HCT116 (cell line): Measurements from ENCODE around the gene SPAG5. TPM values are rescaled to one million over a fixed set of nuclear protein-coding genes. Genes with fewer than 3 reads are reported as not detected.
"Not testable (repeated sequence)": the region's sequence is repeated elsewhere in the genome, so short reads cannot be mapped to it uniquely, and the experiment has no call there.

ENCODE experiments used
- ATAC-seq: fragments of 200-7000 bp; cut with Tn5 transposase; 2 replicates; pipeline ENCODE4 v1.9.1; 2020; ENCODE audit warnings: mild to moderate bottlenecking, moderate library complexity
- BruUV-seq: library from RNA; stranded (reverse); fragments of 400-500 nt; replicated peaks from 2 replicates; lab custom pipeline; 2021; lab: Mats Ljungman, UMichigan
- CTCF ChIA-PET: fragments of 300-600 bp; sonication (Branson Sonifier 250); formaldehyde crosslinking; loops from one replicate; lab custom pipeline; 2021; ENCODE audit warnings: antibody characterized with exemption; lab: Charles Lee
- POLR2A ChIA-PET: fragments of 300-600, 350-600 bp; sonication (Branson Sonifier 250); formaldehyde crosslinking; loops from one replicate; lab custom pipeline; 2021; ENCODE audit warnings: antibody characterized with exemption; lab: Charles Lee
- RAD21 ChIA-PET, 2 experiments: fragments of 300-600 bp; sonication (Branson Sonifier 250); formaldehyde crosslinking; loops; one replicate each; lab custom pipeline; 2023; ENCODE audit warnings: low total read pairs in 2 of 2; ENCODE audit not compliant: uncharacterized antibody in 2 of 2, unreplicated experiment in 2 of 2, low non-redundant PET in 1 of 2; lab: Charles Lee
- DNase-seq: peaks from one replicate; pipeline ENCODE4 v3.0.0-alpha.2; 2010; ENCODE audit warnings: low read depth, low spot score
- H2AFZ ChIP-seq: fragments of 200-600 bp; shearing (Covaris generic), sonication (generic); 2 replicates; pipeline ENCODE4 v1.6.1; 2017; ENCODE audit warnings: low read depth, mixed run types, mixed read lengths, antibody characterized with exemption, low read length; ENCODE audit not compliant: poor library complexity, severe bottlenecking
- H3K27ac ChIP-seq: 2 replicates; pipeline ENCODE4 v1.5.1; 2012; ENCODE audit warnings: low read depth, low read length
- H3K27me3 ChIP-seq: fragments of 200-600 bp; sonication (generic); 2 replicates; pipeline ENCODE4 v1.6.1; 2016; ENCODE audit warnings: mixed run types, low read length, mixed read lengths; ENCODE audit not compliant: insufficient read depth
- H3K36me3 ChIP-seq, 2 experiments: fragments of 200-500 bp in 1 of 2; fragments of 200-600 bp in 1 of 2; sonication (Bioruptor generic) in 1 of 2; sonication (generic) in 1 of 2; 2 replicates each; pipeline versions ENCODE4 v1.5.1 to v1.6.1; 2014 to 2016; ENCODE audit warnings: low read length in 2 of 2, inconsistent platforms in 1 of 2, mixed read lengths in 1 of 2, mixed run types in 1 of 2; ENCODE audit not compliant: insufficient read depth in 2 of 2, control insufficient read depth in 1 of 2
- H3K4me1 ChIP-seq, 2 experiments: fragments of 200-600 bp in 1 of 2; sonication (generic) in 1 of 2; 2 replicates each; pipeline versions ENCODE4 v1.5.1 to v1.6.1; 2012 to 2017; ENCODE audit warnings: low read length in 2 of 2, inconsistent platforms in 1 of 2, mild to moderate bottlenecking in 1 of 2, mixed read lengths in 1 of 2, mixed run types in 1 of 2, moderate library complexity in 1 of 2; ENCODE audit not compliant: insufficient read depth in 2 of 2, control insufficient read depth in 1 of 2
- H3K4me2 ChIP-seq: fragments of 200-600 bp; sonication (generic); 2 replicates; pipeline ENCODE4 v1.6.1; 2017; ENCODE audit warnings: mixed run types, low read length, mixed read lengths
- H3K4me3 ChIP-seq, 2 experiments: fragments of 200-600 bp in 1 of 2; sonication (generic) in 1 of 2; replicated peaks in 1 of 2; 2 replicates each; pipeline ENCODE4 v1.5.1; 2011 to 2016; ENCODE audit warnings: low read length in 2 of 2, control low read depth in 1 of 2, low read depth in 1 of 2, mild to moderate bottlenecking in 1 of 2, mixed read lengths in 1 of 2, mixed run types in 1 of 2
- H3K79me2 ChIP-seq: fragments of 200-600 bp; sonication (generic); 2 replicates; pipeline ENCODE4 v1.6.1; 2017; ENCODE audit warnings: mild to moderate bottlenecking, mixed run types, low read length, moderate library complexity, mixed read lengths; ENCODE audit not compliant: insufficient read depth
- H3K9ac ChIP-seq: fragments of 200-600 bp; sonication (generic); 2 replicates; pipeline ENCODE4 v1.6.1; 2016; ENCODE audit warnings: low read length, mixed read lengths
- H3K9me2 ChIP-seq: fragments of 200-600 bp; sonication (generic), shearing (Covaris generic); 2 replicates; pipeline ENCODE4 v1.6.1; 2017; ENCODE audit warnings: mixed run types, mild to moderate bottlenecking, moderate library complexity; ENCODE audit not compliant: insufficient read depth
- H3K9me3 ChIP-seq, 2 experiments: fragments of 200-500 bp in 1 of 2; fragments of 200-600 bp in 1 of 2; sonication (Bioruptor generic) in 1 of 2; sonication (generic) in 1 of 2; 2 replicates each; pipeline ENCODE4 v1.6.1; 2014 to 2017; ENCODE audit warnings: low read length in 2 of 2, mixed read lengths in 2 of 2, inconsistent platforms in 1 of 2, low read depth in 1 of 2, mild to moderate bottlenecking in 1 of 2, mixed run types in 1 of 2, moderate library complexity in 1 of 2; ENCODE audit not compliant: control insufficient read depth in 1 of 2, insufficient read depth in 1 of 2
- H4K20me1 ChIP-seq: fragments of 200-600 bp; sonication (generic), shearing (Covaris generic); 2 replicates; pipeline ENCODE4 v1.6.1; 2017; ENCODE audit warnings: mixed run types, mild to moderate bottlenecking, moderate library complexity; ENCODE audit not compliant: insufficient read depth
- EZH2 ChIP-seq: fragments of 200-600 bp; sonication (generic); IDR thresholded peaks from 2 replicates; pipeline ENCODE4 v1.6.1; 2017; ENCODE audit warnings: antibody characterized with exemption, mixed run types
- MAX ChIP-seq: IDR thresholded peaks from 2 replicates; pipeline ENCODE4 v1.6.1; 2012
- POLR2AphosphoS5 ChIP-seq: IDR thresholded peaks from 2 replicates; pipeline ENCODE4 v1.6.1; 2011; ENCODE audit warnings: mild to moderate bottlenecking, low read depth, low read length, moderate library complexity
- ZNF274 ChIP-seq: fragments of 200-500 bp; sonication (Bioruptor generic); IDR thresholded peaks from 2 replicates; pipeline ENCODE4 v1.6.1; 2014; ENCODE audit warnings: mild to moderate bottlenecking, low read depth, low read length, inconsistent platforms
- intact Hi-C: fragments of 100-400 bp; cut with micrococcal nuclease; formaldehyde crosslinking; loops from 2 replicates; pipeline ENCODE4 v1.10.0; 2022
- total RNA-seq: library from RNA; stranded (reverse); gene quantifications from one replicate; pipeline ENCODE4 v1.2.1, GENCODE V29; 2021; ENCODE audit not compliant: unreplicated experiment

The SPAG5 gene
- total RNA-seq, 1 experiment from 2014 or later = 94.9 TPM

- Histone ChIP-seq H3K9me3 (no peaks in the 10 kb centered on the region), H3K4me3 (peak within 1 kb of the TSS; percentile 44 to 45), H3K9me2 (no peaks in the 10 kb centered on the region), H4K20me1 (no peaks in the 10 kb centered on the region), H2AFZ (no peak within 1 kb of the TSS), H3K27ac (peak within 1 kb of the TSS; percentile 60), H3K79me2 (no peaks in the 10 kb centered on the region), H3K4me2 (peak within 1 kb of the TSS; percentile 50), H3K36me3 (peaks cover 16 to 26% of the 10 kb centered on the region in 2 experiments; a peak in 3 of 4 replicates), H3K4me1 (peaks cover 6 to 16% of the 10 kb centered on the region in 2 experiments; a peak in 3 of 4 replicates), H3K27me3 (no peaks in the 10 kb centered on the region), H3K9ac (peak within 1 kb of the TSS; percentile 4; the same call in 1 of the 2 replicates)
- DNase-seq (peak; percentile 81), ATAC-seq (peak; percentile 97)
- RAD21 ChIA-PET = no interaction called here
- CTCF ChIA-PET = interaction anchor here (1.3 kb wide), 1 partner anchor 70 kb away, joined by 4 read pairs; no protein-coding TSS in a partner anchor
- POLR2A ChIA-PET = no interaction called here
- TF ChIP-seq EZH2 (no peak), MAX (peak; percentile 40; the same call in 1 of the 2 replicates), POLR2AphosphoS5 (peak; percentile 80), ZNF274 (no peak)
- BruUV-seq = no TSS peak
- intact Hi-C loops = no loop called here
Observed at GRCh38 chr17:28576758-28577465, 21.9 kb downstream of the SPAG5 start, which contains the start of gene ALDOC. Gene ALDOC, minus strand, starts transcription at chr17:28576895. Its CDS starts 1,363 bp downstream, at chr17:28575532.

GRCh38 chr17:28576016-28576415 is 22.8 kb downstream of the SPAG5 start:
- H4K20me1 ChIP-seq, H3K27ac ChIP-seq, H3K27me3 ChIP-seq, H2AFZ ChIP-seq, ATAC-seq, DNase-seq, CTCF ChIA-PET, H3K79me2 ChIP-seq, H3K9me3 ChIP-seq, POLR2A ChIA-PET, H3K9me2 ChIP-seq, H3K9ac ChIP-seq, RAD21 ChIA-PET, intact Hi-C loops, BruUV-seq: not testable (repeated sequence)
- Histone ChIP-seq H3K4me3 (peak overlapping the region; percentile 30 to 34; a peak in 3 of 4 replicates), H3K36me3 (peaks cover 16 to 24% of the 10 kb centered on the region in 2 experiments; a peak in 3 of 4 replicates), H3K4me2 (peak overlapping the region; percentile 50; the same call in 1 of the 2 replicates), H3K4me1 (peaks cover 6 to 19% of the 10 kb centered on the region in 2 experiments; a peak in 3 of 4 replicates)
